MM.1S (cell line): ENCODE measurements around the gene CYSRT1.

Experiments
- EZH2 ChIP-seq: fragments of 300-600 bp; sonication (generic); optimal IDR thresholded peaks from 2 replicates; pipeline ENCODE3; 2017; ENCODE audit warnings: low read depth, mild to moderate bottlenecking, antibody characterized with exemption, low read length, mixed read lengths
- EZH2phosphoT487 ChIP-seq: fragments of 300-600 bp; sonication (generic); IDR thresholded peaks from 2 replicates; pipeline ENCODE4 v1.6.1; 2018; ENCODE audit warnings: antibody characterized with exemption, low read length
- TF ChIP-seq, protein P1 (sequence below): fragments of 300-600 bp; sonication (generic); IDR thresholded peaks from 2 replicates; pipeline ENCODE4 v1.5.1; 2016; ENCODE audit warnings: antibody characterized with exemption, low read length, mixed read lengths

DNA sequence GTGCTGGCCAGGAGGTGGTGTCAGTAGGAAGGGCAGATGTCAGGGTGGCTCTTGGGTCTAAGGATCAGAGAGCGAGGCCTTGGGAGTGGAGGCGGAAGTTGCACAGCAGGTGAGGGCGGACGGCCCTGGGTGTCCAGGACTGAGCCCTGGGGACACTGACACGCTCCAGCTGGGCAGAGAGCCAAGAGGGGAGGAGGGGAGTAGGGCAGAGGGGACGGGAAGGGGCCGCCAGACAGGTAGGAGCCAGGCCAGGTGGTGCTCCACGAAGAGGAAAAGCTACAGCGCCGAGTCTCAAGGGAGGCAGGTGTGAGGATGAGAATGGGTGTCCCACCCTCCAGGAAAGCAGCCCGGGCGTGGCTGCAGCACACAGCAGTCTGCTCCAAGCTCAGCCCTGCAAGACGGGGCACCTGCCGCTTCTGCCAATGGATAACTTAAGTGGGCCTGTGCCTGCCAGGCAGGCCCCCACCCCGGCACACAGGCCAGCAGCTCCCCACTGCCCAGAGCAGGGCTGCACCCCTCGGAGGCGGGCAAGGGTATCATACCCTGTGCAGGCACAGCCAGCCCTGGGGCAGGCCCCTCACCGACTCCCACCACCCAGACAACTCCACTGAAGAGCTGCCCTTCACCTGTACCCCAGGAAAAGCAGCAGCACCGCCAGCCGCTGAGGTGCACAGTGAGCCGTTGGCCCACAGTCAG, 29.3 kb upstream of the CYSRT1 start:
- TF ChIP-seq, protein P1, sequence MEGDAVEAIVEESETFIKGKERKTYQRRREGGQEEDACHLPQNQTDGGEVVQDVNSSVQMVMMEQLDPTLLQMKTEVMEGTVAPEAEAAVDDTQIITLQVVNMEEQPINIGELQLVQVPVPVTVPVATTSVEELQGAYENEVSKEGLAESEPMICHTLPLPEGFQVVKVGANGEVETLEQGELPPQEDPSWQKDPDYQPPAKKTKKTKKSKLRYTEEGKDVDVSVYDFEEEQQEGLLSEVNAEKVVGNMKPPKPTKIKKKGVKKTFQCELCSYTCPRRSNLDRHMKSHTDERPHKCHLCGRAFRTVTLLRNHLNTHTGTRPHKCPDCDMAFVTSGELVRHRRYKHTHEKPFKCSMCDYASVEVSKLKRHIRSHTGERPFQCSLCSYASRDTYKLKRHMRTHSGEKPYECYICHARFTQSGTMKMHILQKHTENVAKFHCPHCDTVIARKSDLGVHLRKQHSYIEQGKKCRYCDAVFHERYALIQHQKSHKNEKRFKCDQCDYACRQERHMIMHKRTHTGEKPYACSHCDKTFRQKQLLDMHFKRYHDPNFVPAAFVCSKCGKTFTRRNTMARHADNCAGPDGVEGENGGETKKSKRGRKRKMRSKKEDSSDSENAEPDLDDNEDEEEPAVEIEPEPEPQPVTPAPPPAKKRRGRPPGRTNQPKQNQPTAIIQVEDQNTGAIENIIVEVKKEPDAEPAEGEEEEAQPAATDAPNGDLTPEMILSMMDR = no peak
- TF ChIP-seq EZH2 (no peak), EZH2phosphoT487 (no peak)
